ENCODE data around the gene CREBBP. TPM values are rescaled to one million over a fixed set of nuclear protein-coding genes. Genes with fewer than 3 reads are reported as not detected.

The CREBBP gene
- total RNA-seq, 2 experiments from 2014 or later: 53.0 to 56.6 TPM

GRCh38 chr16:3696425-3697218 is 183.9 kb downstream of the CREBBP start:
- Mint-ChIP-seq H3K4me3 (no peak overlapping the region), H3K4me1 (peaks cover 7% of the 10 kb centered on the region), H3K27ac (no peak overlapping the region), H3K27me3 (no peaks in the 10 kb centered on the region), H3K36me3 (ENCODE audit: low read depth) (peaks cover 3% of the 10 kb centered on the region), H3K9me3 (no peaks in the 10 kb centered on the region)
- CTCF ChIA-PET: interaction anchor here (0.6 to 1.1 kb wide), 4 partner anchors 9 to 63 kb away, joined by 3 to 4 read pairs (median 3); no protein-coding TSS in a partner anchor
- POLR2A ChIA-PET: interaction anchor here (0.6 to 2.7 kb wide), 3 partner anchors 21 to 1164 kb away, joined by 3 to 6 read pairs (median 3); partner anchors contain the start of gene TRAP1
- DNase-seq: no peak

GRCh38 chr16:3695610-3696369 is 184.7 kb downstream of the CREBBP start:
- ChIA-PET POLR2A (interaction anchor here (0.6 to 2.7 kb wide), 3 partner anchors 22 to 1163 kb away, joined by 3 to 6 read pairs (median 3); partner anchors contain the start of gene TRAP1), CTCF (interaction anchor here (0.9 to 1.1 kb wide), 2 partner anchors 18 to 22 kb away, joined by 3 read pairs; no protein-coding TSS in a partner anchor)
- H3K27me3 Mint-ChIP-seq: no peaks in the 10 kb centered on the region
- no peak overlapping the region for H3K27ac Mint-ChIP-seq
- H3K4me3 Mint-ChIP-seq: no peak overlapping the region
- no peaks in the 10 kb centered on the region for H3K9me3 Mint-ChIP-seq
- H3K36me3 Mint-ChIP-seq (ENCODE audit: low read depth): peaks cover 3% of the 10 kb centered on the region
- H3K4me1 Mint-ChIP-seq: peaks cover 9% of the 10 kb centered on the region
- no peak for DNase-seq

- Mint-ChIP-seq H3K4me1 (peaks cover 11% of the 10 kb centered on the region), H3K27ac (no peak overlapping the region), H3K36me3 (ENCODE audit: low read depth) (peaks cover 3% of the 10 kb centered on the region), H3K27me3 (no peaks in the 10 kb centered on the region), H3K9me3 (no peaks in the 10 kb centered on the region), H3K4me3 (no peak overlapping the region)
- ChIA-PET CTCF (interaction anchor here (1.2 kb wide), 1 partner anchor 12 kb away, joined by 3 read pairs; no protein-coding TSS in a partner anchor), POLR2A (no interaction called here)
- no peak for DNase-seq
These were observed 186.5 kb downstream of the CREBBP start for GRCh38 chr16:3694051-3694450.

DNA sequence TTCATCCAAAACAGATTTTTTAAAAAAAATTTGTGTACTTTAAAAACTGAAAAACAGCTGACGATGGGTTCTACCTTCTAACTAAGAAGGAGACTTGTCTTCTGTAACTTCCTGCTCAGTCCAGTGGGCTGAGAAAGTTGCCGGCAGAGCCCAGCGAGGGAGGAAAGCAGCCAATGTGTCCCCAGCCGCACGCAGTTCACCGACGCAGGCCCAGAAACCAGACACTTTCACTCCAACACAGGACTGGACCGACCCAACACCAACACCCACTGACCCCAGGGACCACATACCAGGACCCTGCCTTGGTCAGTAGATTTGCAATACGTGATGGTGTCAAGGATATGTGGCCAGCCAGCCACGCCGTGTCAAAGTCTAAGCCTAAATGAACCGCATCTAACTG is 188.8 kb downstream of the CREBBP start:
- H3K4me1 Mint-ChIP-seq: peaks cover 8% of the 10 kb centered on the region
- ChIA-PET POLR2A (interaction anchor here (0.9 to 1.4 kb wide), 2 partner anchors 26 to 188 kb away, joined by 3 to 4 read pairs; partner anchors contain the start of gene TRAP1), CTCF (interaction anchor here (1.0 to 1.5 kb wide), 4 partner anchors 10 to 225 kb away, joined by 3 to 5 read pairs (median 3); partner anchors contain the start of gene TRAP1)
- H3K36me3 Mint-ChIP-seq (ENCODE audit: low read depth): peaks cover 16% of the 10 kb centered on the region
- H3K4me3 Mint-ChIP-seq: no peak overlapping the region
- H3K27ac Mint-ChIP-seq: no peak overlapping the region
- no peaks in the 10 kb centered on the region for H3K27me3 Mint-ChIP-seq
- no peaks in the 10 kb centered on the region for H3K9me3 Mint-ChIP-seq
- DNase-seq: no peak

GRCh38 chr16:3690980-3691720 is 189.4 kb downstream of the CREBBP start:
- Mint-ChIP-seq H3K9me3 (no peaks in the 10 kb centered on the region), H3K36me3 (ENCODE audit: low read depth) (peaks cover 18% of the 10 kb centered on the region), H3K4me1 (peaks cover 8% of the 10 kb centered on the region), H3K27ac (no peak overlapping the region), H3K4me3 (no peak overlapping the region), H3K27me3 (no peaks in the 10 kb centered on the region)
- DNase-seq: no peak
- ChIA-PET CTCF (interaction anchor here (0.7 to 1.5 kb wide), 6 partner anchors 11 to 226 kb away, joined by 3 to 5 read pairs (median 4); partner anchors contain the start of gene TRAP1), POLR2A (interaction anchor here (0.9 to 1.4 kb wide), 2 partner anchors 26 to 188 kb away, joined by 3 to 4 read pairs; partner anchors contain the start of gene TRAP1)

DNA sequence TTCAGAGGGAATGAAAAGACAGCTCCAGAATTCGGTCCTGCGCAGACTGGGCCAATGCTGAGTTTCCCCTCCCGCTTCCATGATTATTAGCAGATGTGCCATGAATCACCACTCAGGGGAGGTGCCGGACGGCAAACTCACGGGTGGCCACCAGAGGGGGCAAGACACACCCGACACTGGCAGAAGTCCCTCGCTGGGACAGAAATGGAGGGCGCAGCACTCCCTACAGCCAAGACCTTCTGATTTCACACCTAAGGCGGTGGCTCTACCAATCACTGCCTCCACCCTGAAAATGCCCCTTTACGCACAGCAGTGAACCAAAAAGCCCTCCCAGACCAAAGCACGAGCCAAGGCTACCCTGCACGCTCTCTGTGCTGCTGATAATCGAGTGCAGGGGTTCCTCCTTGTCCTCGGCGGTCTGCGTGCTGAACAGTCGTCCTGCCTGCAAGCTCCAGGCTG is 190.0 kb downstream of the CREBBP start:
- Mint-ChIP-seq H3K4me1 (peaks cover 8% of the 10 kb centered on the region), H3K4me3 (no peak overlapping the region), H3K27ac (no peak overlapping the region), H3K27me3 (no peaks in the 10 kb centered on the region), H3K36me3 (ENCODE audit: low read depth) (peaks cover 18% of the 10 kb centered on the region), H3K9me3 (no peaks in the 10 kb centered on the region)
- CTCF ChIA-PET: interaction anchor here (0.7 to 1.2 kb wide), 6 partner anchors 11 to 563 kb away, joined by 3 to 4 read pairs (median 3); partner anchors contain the start of gene TRAP1
- POLR2A ChIA-PET: interaction anchor here (1.4 kb wide), 1 partner anchor 27 kb away, joined by 4 read pairs; the partner anchor contains the start of gene TRAP1
- peak; percentile 86 for DNase-seq

DNA sequence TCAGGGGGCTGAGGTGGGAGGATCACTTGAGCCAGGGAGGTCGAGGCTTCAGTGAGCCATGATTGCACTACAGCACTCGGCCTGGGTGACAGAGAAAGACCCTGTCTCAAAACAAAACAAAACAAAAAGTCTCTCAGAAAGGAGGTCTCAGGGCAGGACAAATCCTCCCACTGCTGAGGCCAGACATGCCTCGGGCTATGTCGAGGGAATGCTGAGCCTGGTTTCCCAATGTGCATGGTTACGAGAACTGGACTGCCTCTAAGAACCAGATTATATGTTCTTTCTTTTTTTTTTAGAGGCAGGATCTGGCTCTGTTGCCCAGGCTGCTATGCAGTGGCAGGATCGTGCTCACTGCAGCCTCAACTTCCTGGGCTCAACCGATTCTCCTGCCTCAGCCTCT is 190.8 kb downstream of the CREBBP start:
- DNase-seq: no peak
- ChIA-PET POLR2A (no interaction called here), CTCF (interaction anchor here (0.9 to 1.9 kb wide), 3 partner anchors 12 to 564 kb away, joined by 3 to 8 read pairs (median 3); no protein-coding TSS in a partner anchor)
- Mint-ChIP-seq H3K27ac (no peak overlapping the region), H3K4me1 (peaks cover 8% of the 10 kb centered on the region), H3K9me3 (no peaks in the 10 kb centered on the region), H3K27me3 (no peaks in the 10 kb centered on the region), H3K36me3 (ENCODE audit: low read depth) (peaks cover 20% of the 10 kb centered on the region), H3K4me3 (no peak overlapping the region)

- CTCF ChIA-PET: interaction anchor here (0.6 to 1.9 kb wide), 6 partner anchors 9 to 249 kb away, joined by 3 to 8 read pairs (median 3); no protein-coding TSS in a partner anchor
- no peak overlapping the region for H3K27ac Mint-ChIP-seq
- H3K4me1 Mint-ChIP-seq: peaks cover 8% of the 10 kb centered on the region
- peaks cover 22% of the 10 kb centered on the region for H3K36me3 Mint-ChIP-seq (ENCODE audit: low read depth)
- no peaks in the 10 kb centered on the region for H3K27me3 Mint-ChIP-seq
- POLR2A ChIA-PET: interaction anchor here (1.1 kb wide), 1 partner anchor 12 kb away, joined by 3 read pairs; no protein-coding TSS in a partner anchor
- no peak for DNase-seq
- H3K4me3 Mint-ChIP-seq: no peak overlapping the region
- H3K9me3 Mint-ChIP-seq: no peaks in the 10 kb centered on the region
These were observed 192.7 kb downstream of the CREBBP start for GRCh38 chr16:3687792-3688191.

DNA sequence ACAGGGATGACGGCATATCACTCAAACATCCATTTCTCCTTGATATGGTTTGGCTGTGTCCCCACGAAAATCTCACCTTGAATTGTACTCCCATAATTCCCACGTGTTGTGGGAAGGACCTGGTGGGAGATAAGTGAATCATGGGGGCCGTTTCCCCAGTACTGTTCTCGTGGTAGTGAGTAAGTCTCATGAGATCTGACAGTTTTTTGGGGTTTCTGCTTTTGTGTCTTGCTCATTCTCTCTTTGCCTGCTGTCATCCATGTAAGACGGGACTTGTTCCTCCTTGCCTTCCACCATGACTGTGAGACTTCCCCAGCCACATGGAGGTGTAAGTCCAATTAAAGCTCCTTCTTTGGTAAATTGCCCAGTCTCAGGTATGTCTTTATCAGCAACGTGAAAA is 193.5 kb downstream of the CREBBP start:
- H3K36me3 Mint-ChIP-seq (ENCODE audit: low read depth): peaks cover 25% of the 10 kb centered on the region
- no peaks in the 10 kb centered on the region for H3K9me3 Mint-ChIP-seq
- no peaks in the 10 kb centered on the region for H3K27me3 Mint-ChIP-seq
- CTCF ChIA-PET: interaction anchor here (0.7 kb wide), 1 partner anchor 101 kb away, joined by 3 read pairs; no protein-coding TSS in a partner anchor
- H3K4me3 Mint-ChIP-seq: no peak overlapping the region
- H3K27ac Mint-ChIP-seq: no peak overlapping the region
- H3K4me1 Mint-ChIP-seq: peaks cover 8% of the 10 kb centered on the region
- DNase-seq: no peak
- POLR2A ChIA-PET: interaction anchor here (1.1 kb wide), 1 partner anchor 11 kb away, joined by 3 read pairs; no protein-coding TSS in a partner anchor

- Mint-ChIP-seq H3K36me3 (ENCODE audit: low read depth) (peaks cover 25% of the 10 kb centered on the region), H3K27ac (no peak overlapping the region)
These were observed 199.3 kb downstream of the CREBBP start for GRCh38 chr16:3681206-3681605.

DNA sequence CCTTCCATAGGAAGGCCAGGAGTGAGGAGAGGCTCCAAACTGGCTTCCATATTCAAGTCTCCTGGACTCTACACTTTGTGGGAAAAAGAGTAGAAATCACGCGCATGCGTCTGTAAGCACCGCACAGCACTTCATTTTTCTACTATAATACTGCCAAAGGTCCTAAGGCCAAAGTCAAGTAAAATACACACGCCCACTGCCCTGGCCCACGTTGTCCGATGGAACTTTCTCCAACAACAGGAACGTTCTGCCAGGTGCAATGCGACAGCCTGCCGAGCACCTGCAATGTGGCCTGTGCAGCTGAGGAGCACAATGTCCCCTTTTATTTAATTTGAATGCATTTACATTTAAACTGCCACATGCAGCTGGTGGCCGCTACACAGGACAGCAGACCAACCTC is 202.5 kb downstream of the CREBBP start:
- Mint-ChIP-seq H3K36me3 (ENCODE audit: low read depth) (peaks cover 37% of the 10 kb centered on the region), H3K4me1 (no peaks in the 10 kb centered on the region), H3K9me3 (no peaks in the 10 kb centered on the region), H3K27me3 (no peaks in the 10 kb centered on the region), H3K27ac (no peak overlapping the region), H3K4me3 (no peak overlapping the region)
- CTCF ChIA-PET: interaction anchor here (1.1 kb wide), 1 partner anchor 14 kb away, joined by 5 read pairs; no protein-coding TSS in a partner anchor
- DNase-seq: no peak
- POLR2A ChIA-PET: no interaction called here

More at GRCh38 chr16:3681206-3681605, 199.3 kb downstream of the CREBBP start:
- Mint-ChIP-seq H3K9me3 (no peaks in the 10 kb centered on the region), H3K4me1 (no peaks in the 10 kb centered on the region), H3K27me3 (no peaks in the 10 kb centered on the region), H3K4me3 (no peak overlapping the region)
- POLR2A ChIA-PET: no interaction called here
- no peak for DNase-seq
- CTCF ChIA-PET: interaction anchor here (1.3 kb wide), 1 partner anchor 13 kb away, joined by 3 read pairs; no protein-coding TSS in a partner anchor
